Neural progenitor cell (in vitro differentiated cells): ENCODE results near the gene EFCC1.

Experiments
- CTCF ChIP-seq: fragments of 200-600 bp; sonication (generic); IDR thresholded peaks from 2 replicates; pipeline ENCODE4 v1.5.1; 2017; ENCODE audit warnings: antibody characterized with exemption, mild to moderate bottlenecking
- EZH2 ChIP-seq: fragments of 200-600 bp; sonication (generic); IDR thresholded peaks from 2 replicates; pipeline ENCODE4 v1.6.1; 2017; ENCODE audit warnings: antibody characterized with exemption, mild to moderate bottlenecking, moderate library complexity

GRCh38 chr3:128991355-128991895 is 9.7 kb upstream of the EFCC1 start:
- TF ChIP-seq CTCF, result no peak
- TF ChIP-seq EZH2, result no peak
